ENCODE measurements around the gene STK10.

Gene STK10

GRCh38 chr5:172004824-172005237 lies 183.2 kb downstream of the STK10 start:
- Mint-ChIP-seq H3K27ac (peak overlapping the region; percentile 98), H3K4me3 (peak overlapping the region; percentile 92), H3K9me3 (no peaks in the 10 kb centered on the region), H3K27me3 (no peaks in the 10 kb centered on the region), H3K36me3 (peaks cover 3% of the 10 kb centered on the region), H3K4me1 (peaks cover 52% of the 10 kb centered on the region)
- ATAC-seq (ENCODE audit: low read depth) (no peak), DNase-seq (ENCODE audit: low spot score in 2 of 2) (peak in 1 of 2 donors; percentile 16)

DNA sequence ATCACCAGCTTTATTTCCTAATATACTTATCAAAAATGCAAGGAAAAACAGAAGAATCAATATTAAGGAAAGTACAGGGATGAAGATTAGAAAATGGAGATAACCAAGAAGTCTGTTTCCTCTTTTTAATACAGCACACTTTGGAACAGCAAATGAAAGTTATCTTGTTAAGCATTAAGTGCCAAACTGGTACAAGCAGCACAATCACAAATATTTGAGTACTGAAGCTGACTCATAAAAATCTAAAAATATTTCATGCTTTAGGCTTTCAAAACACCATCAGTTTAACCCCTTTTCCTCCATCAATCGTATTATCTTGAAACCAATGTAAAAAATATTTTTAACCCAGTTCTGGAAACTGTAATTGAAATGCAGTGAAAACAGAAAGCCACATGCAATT lies 184.3 kb downstream of the STK10 start:
- no peak for ATAC-seq (ENCODE audit: low read depth)
- peaks cover 54% of the 10 kb centered on the region for H3K4me1 Mint-ChIP-seq
- no peak overlapping the region for H3K4me3 Mint-ChIP-seq
- H3K27ac Mint-ChIP-seq, result peak overlapping the region; percentile 36
- H3K9me3 Mint-ChIP-seq, result no peaks in the 10 kb centered on the region
- no peak for DNase-seq (ENCODE audit: low spot score in 2 of 2)
- H3K36me3 Mint-ChIP-seq, result peaks cover 3% of the 10 kb centered on the region
- H3K27me3 Mint-ChIP-seq, result no peaks in the 10 kb centered on the region

DNA sequence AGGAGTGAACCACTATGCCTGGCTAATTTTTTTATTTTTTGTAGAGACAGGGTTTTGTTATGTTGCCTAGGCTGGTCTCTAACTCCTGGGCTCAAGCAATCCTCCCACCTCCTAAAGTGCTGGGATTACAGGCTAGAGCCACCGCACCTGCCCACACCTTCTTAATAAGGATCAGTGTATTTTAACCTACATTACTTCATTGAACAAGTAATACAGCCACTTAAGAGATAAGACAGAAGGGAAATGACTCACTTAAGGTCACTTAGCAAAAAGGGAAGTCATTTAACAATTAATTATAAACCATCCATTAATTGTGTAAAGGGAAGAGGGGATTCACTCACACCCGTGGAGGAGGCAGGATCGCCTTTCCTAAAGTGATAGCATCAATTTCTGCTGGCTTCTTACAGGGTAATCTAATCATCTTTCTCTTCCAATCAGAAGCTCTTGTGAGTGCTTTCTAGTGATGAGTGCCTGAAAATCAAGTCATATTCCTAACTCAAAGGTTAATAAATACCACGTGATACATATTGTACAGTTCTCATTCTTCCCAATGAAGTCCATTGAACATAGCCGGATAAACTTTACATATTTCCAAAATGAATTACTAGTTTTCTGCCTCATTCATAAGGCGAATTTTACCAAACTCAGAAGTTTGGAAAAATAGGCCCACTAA lies 185.0 kb downstream of the STK10 start:
- DNase-seq (ENCODE audit: low spot score in 2 of 2) (no peak), ATAC-seq (ENCODE audit: low read depth) (no peak)
- Mint-ChIP-seq H3K27me3 (no peaks in the 10 kb centered on the region), H3K4me3 (no peak overlapping the region), H3K9me3 (no peaks in the 10 kb centered on the region), H3K4me1 (peaks cover 55% of the 10 kb centered on the region), H3K27ac (peak overlapping the region; percentile 36), H3K36me3 (peaks cover 3% of the 10 kb centered on the region)

- Mint-ChIP-seq H3K27me3 (no peaks in the 10 kb centered on the region), H3K4me1 (peaks cover 55% of the 10 kb centered on the region), H3K9me3 (no peaks in the 10 kb centered on the region), H3K36me3 (peaks cover 3% of the 10 kb centered on the region), H3K4me3 (no peak overlapping the region), H3K27ac (no peak overlapping the region)
- DNase-seq (ENCODE audit: low spot score in 2 of 2), result no peak
- no peak for ATAC-seq (ENCODE audit: low read depth)
Measured at GRCh38 chr5:172002310-172002709, 185.7 kb downstream of the STK10 start.

DNA sequence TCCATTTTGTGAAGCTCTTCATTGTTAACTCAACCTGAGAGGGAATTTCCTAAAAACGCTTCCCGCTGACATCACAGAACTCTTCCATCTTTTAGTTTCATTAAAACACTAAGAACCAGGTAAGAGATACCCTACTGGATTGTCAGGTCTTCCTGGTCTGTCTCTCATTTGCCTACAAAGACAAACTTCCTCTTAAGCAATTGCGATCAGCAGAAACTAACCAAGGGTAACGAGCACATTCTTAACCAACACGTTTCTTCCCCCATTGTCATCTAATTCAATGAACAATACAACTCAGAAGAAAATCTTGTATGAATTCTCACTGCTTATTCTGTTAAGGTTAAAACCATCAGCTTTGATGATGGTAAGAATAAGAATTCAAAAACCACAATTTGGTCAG lies 188.1 kb downstream of the STK10 start:
- peak overlapping the region; percentile 64 for H3K4me3 Mint-ChIP-seq
- no peaks in the 10 kb centered on the region for H3K27me3 Mint-ChIP-seq
- peak; percentile 96 for ATAC-seq (ENCODE audit: low read depth)
- H3K9me3 Mint-ChIP-seq, result no peaks in the 10 kb centered on the region
- peaks cover 60% of the 10 kb centered on the region for H3K4me1 Mint-ChIP-seq
- peak in 1 of 2 donors; percentile 50 for DNase-seq (ENCODE audit: low spot score in 2 of 2)
- peak overlapping the region; percentile 94 for H3K27ac Mint-ChIP-seq
- H3K36me3 Mint-ChIP-seq, result peaks cover 11% of the 10 kb centered on the region

GRCh38 chr5:171999100-171999499 lies 188.9 kb downstream of the STK10 start:
- no peak overlapping the region for H3K4me3 Mint-ChIP-seq
- peak overlapping the region; percentile 94 for H3K27ac Mint-ChIP-seq
- no peaks in the 10 kb centered on the region for H3K9me3 Mint-ChIP-seq
- peaks cover 11% of the 10 kb centered on the region for H3K36me3 Mint-ChIP-seq
- no peaks in the 10 kb centered on the region for H3K27me3 Mint-ChIP-seq
- no peak for DNase-seq (ENCODE audit: low spot score in 2 of 2)
- no peak for ATAC-seq (ENCODE audit: low read depth)
- H3K4me1 Mint-ChIP-seq, result peaks cover 59% of the 10 kb centered on the region

- no peak for DNase-seq (ENCODE audit: low spot score in 2 of 2)
- peaks cover 58% of the 10 kb centered on the region for H3K4me1 Mint-ChIP-seq
- H3K27me3 Mint-ChIP-seq, result no peaks in the 10 kb centered on the region
- ATAC-seq (ENCODE audit: low read depth), result no peak
- peaks cover 16% of the 10 kb centered on the region for H3K36me3 Mint-ChIP-seq
- H3K9me3 Mint-ChIP-seq, result no peaks in the 10 kb centered on the region
- H3K27ac Mint-ChIP-seq, result no peak overlapping the region
- H3K4me3 Mint-ChIP-seq, result no peak overlapping the region
Measured at GRCh38 chr5:171997011-171997410, 191.0 kb downstream of the STK10 start.

DNA sequence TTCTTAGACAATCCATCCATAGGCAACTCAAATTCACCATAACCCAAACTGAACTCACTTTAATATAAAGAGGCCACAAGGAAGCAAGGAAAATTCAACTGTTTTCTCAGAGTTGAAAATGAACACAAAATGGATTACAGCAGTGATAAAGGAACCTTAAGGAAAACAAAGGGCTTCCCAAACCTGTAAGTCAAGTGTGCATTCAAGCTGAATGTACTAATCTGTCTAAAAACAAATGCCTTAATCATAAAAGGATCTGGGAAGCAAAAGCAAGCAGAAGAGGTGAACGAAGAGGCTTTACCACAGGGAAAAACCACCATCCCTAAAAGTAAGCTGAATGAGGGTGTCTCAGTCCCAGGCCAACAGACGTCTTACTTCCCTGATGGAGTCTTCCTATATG lies 195.2 kb downstream of the STK10 start:
- Mint-ChIP-seq H3K36me3 (peaks cover 25% of the 10 kb centered on the region), H3K27me3 (no peaks in the 10 kb centered on the region), H3K4me1 (peaks cover 48% of the 10 kb centered on the region), H3K4me3 (no peak overlapping the region), H3K9me3 (no peaks in the 10 kb centered on the region), H3K27ac (no peak overlapping the region)
- ATAC-seq (ENCODE audit: low read depth) (no peak), DNase-seq (ENCODE audit: low spot score in 2 of 2) (no peak)

DNA sequence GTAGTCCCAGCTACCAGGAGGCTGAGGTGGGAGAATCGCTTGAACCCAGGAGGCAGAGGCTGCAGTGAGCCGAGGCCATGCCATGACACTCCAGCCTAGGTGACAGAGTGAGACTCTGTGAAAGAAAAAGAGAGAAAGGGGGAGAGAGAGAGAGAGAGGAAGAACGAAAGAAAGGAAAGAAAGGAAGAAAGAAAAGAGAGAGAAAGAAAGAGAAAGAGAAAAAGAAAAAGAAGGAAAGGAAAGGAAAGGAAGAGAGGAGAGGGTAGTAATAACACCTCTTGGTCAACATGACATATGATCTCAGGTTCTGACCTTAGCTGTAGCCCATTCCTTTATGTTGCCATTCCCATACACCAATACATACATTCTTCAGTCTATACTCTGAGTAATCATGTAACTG lies 195.7 kb downstream of the STK10 start:
- DNase-seq (ENCODE audit: low spot score in 2 of 2), result no peak
- Mint-ChIP-seq H3K27me3 (no peaks in the 10 kb centered on the region), H3K27ac (no peak overlapping the region), H3K4me1 (peaks cover 46% of the 10 kb centered on the region), H3K36me3 (peaks cover 27% of the 10 kb centered on the region), H3K9me3 (no peaks in the 10 kb centered on the region), H3K4me3 (no peak overlapping the region)
- ATAC-seq (ENCODE audit: low read depth), result no peak
